Right lobe of liver (tissue), 4 donors: Measurements from ENCODE around the gene SLC11A1.

Experiments
- POLR2A ChIP-seq: fragments of 450-650 bp; IDR thresholded peaks from one replicate; pipeline ENCODE4 v1.6.1; 2017; ENCODE audit warnings: antibody characterized with exemption, mild to moderate bottlenecking
- TF ChIP-seq, protein P1 (sequence below), 4 donors: fragments of 200-600 bp in 3 of 4; fragments of 450-650 bp in 1 of 4; IDR thresholded peaks; one replicate each; pipeline versions ENCODE4 v1.5.1 to v1.8.0; 2016 to 2022; ENCODE audit warnings: antibody characterized with exemption in 4 of 4, mild to moderate bottlenecking in 2 of 4
- donor health status: DM: no; HTN: no; CAD: no.
- donor health status: DM: no; HTN: no; CAD: no.
- donor health status: DM: no; HTN: yes; CAD: no.

DNA sequence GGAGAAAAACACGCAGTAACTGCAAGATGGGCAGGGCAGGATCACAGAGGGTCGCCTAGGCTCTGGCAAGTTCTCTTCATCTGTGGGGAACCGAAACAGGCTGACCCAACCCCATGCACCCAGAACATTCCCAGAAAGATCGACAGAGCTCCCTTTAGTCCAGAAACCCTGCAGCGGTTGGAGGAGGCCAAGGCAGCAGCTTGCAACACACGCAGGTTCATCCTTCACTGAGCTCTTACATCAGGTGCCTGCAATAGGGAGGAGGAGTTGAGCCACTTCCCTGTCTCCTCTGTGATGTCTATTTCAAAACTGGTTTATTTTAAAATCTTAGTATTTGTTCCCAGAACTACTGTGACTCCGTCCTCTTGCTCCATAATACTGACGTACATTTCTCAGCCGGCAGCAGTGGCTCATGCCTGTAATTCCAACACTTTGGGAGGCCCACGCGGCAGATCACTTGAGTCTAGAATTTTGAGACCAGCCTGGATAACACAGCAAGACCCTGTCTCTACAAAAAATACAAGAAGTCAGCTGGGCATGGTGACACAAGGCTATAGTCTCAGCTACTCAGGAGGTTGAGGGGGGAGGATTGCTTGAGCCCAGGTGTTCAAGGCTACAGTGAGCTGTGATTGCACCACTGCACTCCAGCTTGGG, 11.5 kb upstream of the SLC11A1 start:
- TF ChIP-seq, protein P1, sequence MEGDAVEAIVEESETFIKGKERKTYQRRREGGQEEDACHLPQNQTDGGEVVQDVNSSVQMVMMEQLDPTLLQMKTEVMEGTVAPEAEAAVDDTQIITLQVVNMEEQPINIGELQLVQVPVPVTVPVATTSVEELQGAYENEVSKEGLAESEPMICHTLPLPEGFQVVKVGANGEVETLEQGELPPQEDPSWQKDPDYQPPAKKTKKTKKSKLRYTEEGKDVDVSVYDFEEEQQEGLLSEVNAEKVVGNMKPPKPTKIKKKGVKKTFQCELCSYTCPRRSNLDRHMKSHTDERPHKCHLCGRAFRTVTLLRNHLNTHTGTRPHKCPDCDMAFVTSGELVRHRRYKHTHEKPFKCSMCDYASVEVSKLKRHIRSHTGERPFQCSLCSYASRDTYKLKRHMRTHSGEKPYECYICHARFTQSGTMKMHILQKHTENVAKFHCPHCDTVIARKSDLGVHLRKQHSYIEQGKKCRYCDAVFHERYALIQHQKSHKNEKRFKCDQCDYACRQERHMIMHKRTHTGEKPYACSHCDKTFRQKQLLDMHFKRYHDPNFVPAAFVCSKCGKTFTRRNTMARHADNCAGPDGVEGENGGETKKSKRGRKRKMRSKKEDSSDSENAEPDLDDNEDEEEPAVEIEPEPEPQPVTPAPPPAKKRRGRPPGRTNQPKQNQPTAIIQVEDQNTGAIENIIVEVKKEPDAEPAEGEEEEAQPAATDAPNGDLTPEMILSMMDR (IDR thresholded peaks at IDR 0.05): no peak
- peak; percentile 36 for TF ChIP-seq POLR2A
